ENCODE measurements around the gene SCARF1.

The SCARF1 gene

GRCh38 chr17:1627182-1627981 is 18.1 kb downstream of the SCARF1 start:
- TF ChIP-seq TOX (CRISPR knock-in tag; IDR thresholded peaks at IDR 0.05; ENCODE audit: borderline replicate concordance): no peak
- TF ChIP-seq ZNF565 (CRISPR knock-in tag; conservative IDR thresholded peaks at IDR 0.05; ENCODE audit: low read depth): no peak
- no peak for TF ChIP-seq ZFP3 (CRISPR knock-in tag; IDR thresholded peaks at IDR 0.05)
- no peak for TF ChIP-seq PATZ1 (CRISPR knock-in tag; IDR thresholded peaks at IDR 0.05; ENCODE audit: borderline replicate concordance)
- no peak for TF ChIP-seq CSRNP3 (CRISPR knock-in tag; IDR thresholded peaks at IDR 0.05)
- TF ChIP-seq ZNF8 (CRISPR knock-in tag; IDR thresholded peaks at IDR 0.05): no peak
- TF ChIP-seq OSR1 (CRISPR knock-in tag; IDR thresholded peaks at IDR 0.05): no peak
- TF ChIP-seq PPARA (CRISPR knock-in tag; IDR thresholded peaks at IDR 0.05; ENCODE audit: borderline replicate concordance): no peak
- TF ChIP-seq ESRRG (CRISPR knock-in tag; IDR thresholded peaks at IDR 0.05): no peak
- TF ChIP-seq POU6F1 (CRISPR knock-in tag; IDR thresholded peaks at IDR 0.05; ENCODE audit: borderline replicate concordance, low read depth): no peak
- no peak for TF ChIP-seq ZFP30 (CRISPR knock-in tag; IDR thresholded peaks at IDR 0.05)
- no peak for TF ChIP-seq SNAI2 (CRISPR knock-in tag; IDR thresholded peaks at IDR 0.05)
- TF ChIP-seq CREB5 (CRISPR knock-in tag; IDR thresholded peaks at IDR 0.05; ENCODE audit: low read depth): no peak
- TF ChIP-seq TSHZ2 (CRISPR knock-in tag; IDR thresholded peaks at IDR 0.05): no peak
- TF ChIP-seq BACH2 (CRISPR knock-in tag; IDR thresholded peaks at IDR 0.05; ENCODE audit: borderline replicate concordance): no peak
- no peak for ATAC-seq

GRCh38 chr17:1626333-1626732 is 19.2 kb downstream of the SCARF1 start:
- TF ChIP-seq ZNF70 (CRISPR knock-in tag; IDR thresholded peaks at IDR 0.05) (no peak), CSRNP3 (CRISPR knock-in tag; IDR thresholded peaks at IDR 0.05) (no peak), BACH2 (CRISPR knock-in tag; IDR thresholded peaks at IDR 0.05; ENCODE audit: borderline replicate concordance) (no peak), PATZ1 (CRISPR knock-in tag; IDR thresholded peaks at IDR 0.05; ENCODE audit: borderline replicate concordance) (no peak), CSDC2 (CRISPR knock-in tag; IDR thresholded peaks at IDR 0.05) (no peak), POU6F1 (CRISPR knock-in tag; IDR thresholded peaks at IDR 0.05; ENCODE audit: borderline replicate concordance, low read depth) (no peak), ZFP3 (CRISPR knock-in tag; IDR thresholded peaks at IDR 0.05) (no peak), CREB5 (CRISPR knock-in tag; IDR thresholded peaks at IDR 0.05; ENCODE audit: low read depth) (no peak), OSR1 (CRISPR knock-in tag; IDR thresholded peaks at IDR 0.05) (no peak)

More at GRCh38 chr17:1626333-1626732, 19.2 kb downstream of the SCARF1 start:
- ATAC-seq: no peak
